HUES64 (cell line): Measurements from ENCODE around the gene TMED4. TPM values are rescaled to one million over a fixed set of nuclear protein-coding genes. Genes with fewer than 3 reads are reported as not detected.

Experiments
- H3K27ac ChIP-seq: 2 replicates; pipeline ENCODE4 v1.7.0; 2013; ENCODE audit warnings: low read depth, low read length, inconsistent platforms
- H3K27me3 ChIP-seq: 2 replicates; pipeline ENCODE4 v1.6.1; 2013; ENCODE audit warnings: mild to moderate bottlenecking, low read length; ENCODE audit not compliant: insufficient read depth
- H3K36me3 ChIP-seq: 2 replicates; pipeline ENCODE4 v1.6.1; 2013; ENCODE audit warnings: mild to moderate bottlenecking, low read length; ENCODE audit not compliant: insufficient read depth
- H3K4me1 ChIP-seq: 2 replicates; pipeline ENCODE4 v1.6.1; 2013; ENCODE audit warnings: mild to moderate bottlenecking, low read length, moderate library complexity; ENCODE audit not compliant: insufficient read depth
- H3K4me3 ChIP-seq: 2 replicates; pipeline ENCODE4 v1.5.1; 2013; ENCODE audit warnings: mild to moderate bottlenecking, low read length, moderate library complexity
- H3K9ac ChIP-seq: 2 replicates; pipeline ENCODE4 v1.6.1; 2013; ENCODE audit warnings: mild to moderate bottlenecking, low read depth, low read length
- H3K9me3 ChIP-seq: 2 replicates; pipeline ENCODE4 v1.6.1; 2013; ENCODE audit warnings: low read depth, low read length; ENCODE audit not compliant: insufficient read depth
- WGBS: fragments of 150-250, 120-280 bp; methylation state at CpG from one replicate; pipeline ENCODE4 v1.1.7; 2013; ENCODE audit warnings: missing lambda C conversion rate; 5-methylcytosine and 5-hydroxymethylcytosine counted together
- polyA plus RNA-seq, 2 experiments: library from polyadenylated mRNA; stranded (reverse); fragments of 50-300 nt; gene quantifications; one replicate each; pipeline ENCODE4 v1.2.3, GENCODE V29; 2013

Gene TMED4
- polyA plus RNA-seq (2013, experiment 1 of 2), result 39.6 TPM
- polyA plus RNA-seq (2013, experiment 2 of 2), result 45.5 TPM

- Histone ChIP-seq H3K9me3 (no peaks in the 10 kb centered on the region), H3K4me1 (peaks cover 6% of the 10 kb centered on the region; the same call in 1 of the 2 replicates), H3K27me3 (no peaks in the 10 kb centered on the region), H3K27ac (peak within 1 kb of the TSS; percentile 94), H3K36me3 (peaks cover 33% of the 10 kb centered on the region), H3K9ac (peak within 1 kb of the TSS; percentile 84), H3K4me3 (peak within 1 kb of the TSS; percentile 91)
- WGBS, result under 1% methylated on average over 71 of the region's 71 CpGs
These were observed at the start of gene TMED4 for GRCh38 chr7:44581879-44582603. TSS of gene TMED4 (minus strand) at chr7:44582231. CDS start at chr7:44582206, 25 bp downstream.

- WGBS, result 69% methylated on average over 5 of the region's 6 CpGs
- H3K4me3 ChIP-seq, result no peak overlapping the region
- H3K36me3 ChIP-seq, result peaks cover 19% of the 10 kb centered on the region
- H3K9ac ChIP-seq, result no peak overlapping the region
- H3K4me1 ChIP-seq, result peaks cover 26% of the 10 kb centered on the region
- H3K27me3 ChIP-seq, result no peaks in the 10 kb centered on the region
- peak overlapping the region; percentile 1; the same call in 1 of the 2 replicates for H3K27ac ChIP-seq
- H3K9me3 ChIP-seq, result no peaks in the 10 kb centered on the region
These were observed 49.6 kb upstream of the TMED4 start for GRCh38 chr7:44631458-44632115.

DNA sequence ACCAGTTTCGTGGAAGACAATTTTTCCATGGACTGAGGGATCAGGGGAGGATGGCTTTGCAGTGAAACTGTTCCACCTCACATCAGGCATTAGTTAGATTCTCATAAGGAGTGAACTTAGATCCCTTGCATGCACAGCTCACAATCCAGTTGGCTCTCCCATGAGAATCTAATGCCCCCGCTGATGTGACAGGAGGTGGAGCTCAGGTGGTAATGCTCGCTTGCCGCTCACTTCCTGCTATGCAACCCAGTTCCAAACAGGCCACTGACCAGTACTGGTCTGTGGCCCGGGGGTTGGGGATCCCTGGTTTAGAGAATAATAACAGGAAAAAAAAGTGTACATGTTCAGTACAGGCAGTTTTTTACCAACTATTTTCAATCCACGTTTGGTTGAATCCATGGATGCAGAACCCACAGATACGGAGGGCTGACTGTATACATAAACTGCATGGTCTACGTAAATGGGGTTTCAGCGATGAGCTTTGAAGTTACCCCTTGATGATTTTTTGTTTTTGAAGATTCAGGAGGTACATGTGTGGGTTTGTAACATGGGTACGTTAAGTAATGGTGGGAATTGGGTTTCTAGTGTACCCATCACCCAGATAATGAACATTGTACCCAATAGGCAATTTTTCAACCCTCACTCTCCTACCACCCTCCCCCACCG lies 48.9 kb upstream of the TMED4 start:
- Histone ChIP-seq H3K36me3 (peaks cover 26% of the 10 kb centered on the region), H3K4me1 (peaks cover 21% of the 10 kb centered on the region), H3K27me3 (no peaks in the 10 kb centered on the region), H3K4me3 (no peak overlapping the region), H3K27ac (peak overlapping the region; percentile 1; the same call in 1 of the 2 replicates), H3K9me3 (no peaks in the 10 kb centered on the region), H3K9ac (no peak overlapping the region)
- 89% methylated on average over 10 of the region's 11 CpGs for WGBS

GRCh38 chr7:44629829-44630522 lies 47.9 kb upstream of the TMED4 start:
- Histone ChIP-seq H3K27ac (no peak overlapping the region), H3K4me1 (peaks cover 19% of the 10 kb centered on the region), H3K36me3 (peaks cover 35% of the 10 kb centered on the region), H3K4me3 (no peak overlapping the region), H3K27me3 (no peaks in the 10 kb centered on the region), H3K9ac (no peak overlapping the region), H3K9me3 (no peaks in the 10 kb centered on the region)
- 89% methylated on average over 13 of the region's 13 CpGs for WGBS

DNA sequence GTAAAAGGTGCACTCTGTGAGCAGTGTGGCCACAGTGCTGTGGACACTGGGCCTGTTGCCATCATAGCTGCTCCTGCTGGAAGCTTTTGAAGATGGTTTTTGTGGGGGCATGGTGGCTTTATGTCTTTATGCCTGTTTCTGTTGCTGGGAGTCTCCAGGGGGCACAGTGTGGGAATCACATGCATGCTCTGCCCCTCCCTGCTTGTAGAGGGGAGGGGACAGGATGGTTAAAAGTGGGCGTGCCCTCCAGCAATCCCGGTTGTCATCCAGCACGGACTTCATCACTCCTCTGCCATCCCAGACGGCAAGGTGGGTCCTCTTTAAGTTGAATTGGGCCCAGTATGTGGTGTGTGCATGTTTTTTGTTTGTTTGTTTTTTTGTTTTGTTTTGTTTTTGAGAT lies 44.6 kb upstream of the TMED4 start:
- H3K9ac ChIP-seq, result no peak overlapping the region
- peaks cover 43% of the 10 kb centered on the region for H3K36me3 ChIP-seq
- WGBS, result 95% methylated on average over 4 of the region's 4 CpGs
- no peak overlapping the region for H3K4me3 ChIP-seq
- H3K27ac ChIP-seq, result no peak overlapping the region
- H3K4me1 ChIP-seq, result peaks cover 22% of the 10 kb centered on the region
- H3K27me3 ChIP-seq, result no peaks in the 10 kb centered on the region
- H3K9me3 ChIP-seq, result no peaks in the 10 kb centered on the region

DNA sequence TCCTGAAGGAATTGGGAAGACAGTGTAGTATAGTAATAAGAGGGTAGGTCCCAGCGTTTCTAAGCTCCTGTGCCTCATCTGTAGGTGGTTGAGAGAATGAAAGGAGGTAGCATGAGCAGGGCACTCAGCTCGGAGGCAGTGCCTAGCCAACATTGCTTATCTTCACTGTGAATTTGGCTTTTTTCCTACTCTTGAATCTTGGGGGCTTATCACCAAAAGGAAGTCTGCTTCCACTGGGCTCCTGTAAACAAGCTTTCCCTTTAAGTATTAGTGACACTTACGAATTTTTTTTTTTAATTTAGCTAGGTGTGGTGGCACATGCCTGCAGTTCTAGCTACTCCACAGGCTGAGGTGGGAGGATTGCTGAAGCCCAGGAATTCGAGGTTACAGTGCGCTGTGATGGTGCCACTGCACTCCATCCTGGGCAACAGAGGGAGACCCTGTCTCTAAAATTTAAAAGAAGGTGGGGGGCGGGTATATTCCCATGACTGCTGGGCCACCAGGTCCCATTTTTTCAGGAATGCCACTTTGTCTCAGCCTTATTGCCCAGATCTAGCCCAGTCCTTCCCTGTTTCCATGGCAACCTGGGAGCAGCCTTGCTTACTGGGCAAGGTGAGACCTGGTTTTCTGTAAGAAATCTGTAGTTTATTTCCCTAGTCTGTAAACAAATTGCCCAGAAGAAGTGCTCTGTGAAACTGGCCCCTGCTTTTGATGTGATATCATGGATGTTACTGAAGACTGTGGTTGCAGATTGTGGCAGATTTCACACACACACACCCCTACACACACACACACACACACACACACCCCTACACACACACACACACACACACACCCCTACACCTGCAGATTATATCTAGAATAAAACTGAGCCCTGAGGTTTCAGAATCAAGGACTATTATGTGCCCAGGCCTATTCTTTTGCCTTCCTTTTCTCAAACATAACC lies 43.8 kb upstream of the TMED4 start:
- peaks cover 14% of the 10 kb centered on the region for H3K4me1 ChIP-seq

DNA sequence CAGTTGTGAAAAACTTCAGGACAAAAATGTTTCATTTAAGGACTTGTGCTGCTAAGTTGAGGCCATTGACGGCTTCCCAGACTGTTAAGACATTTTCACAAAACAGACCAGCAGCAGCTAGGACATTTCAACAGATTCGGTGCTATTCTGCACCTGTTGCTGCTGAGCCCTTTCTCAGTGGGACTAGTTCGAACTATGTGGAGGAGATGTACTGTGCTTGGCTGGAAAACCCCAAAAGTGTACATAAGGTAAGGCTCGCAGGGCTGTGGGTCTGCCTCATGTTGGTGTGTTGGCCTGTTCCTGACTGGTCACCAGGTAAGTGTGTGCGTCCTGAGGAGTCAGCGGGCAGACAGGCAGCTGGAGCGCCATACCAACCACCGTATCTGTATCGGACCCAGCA lies 42.3 kb upstream of the TMED4 start:
- Histone ChIP-seq H3K27me3 (no peaks in the 10 kb centered on the region), H3K27ac (no peak overlapping the region), H3K4me3 (no peak overlapping the region), H3K36me3 (peaks cover 35% of the 10 kb centered on the region), H3K9me3 (no peaks in the 10 kb centered on the region), H3K9ac (no peak overlapping the region), H3K4me1 (peaks cover 8% of the 10 kb centered on the region; the same call in 1 of the 2 replicates)
- 97% methylated on average over 9 of the region's 9 CpGs for WGBS

More for the DNA sequence above, 43.8 kb upstream of the TMED4 start:
- H3K27ac ChIP-seq, result no peak overlapping the region
- 91% methylated on average over 6 of the region's 6 CpGs for WGBS
- H3K27me3 ChIP-seq, result no peaks in the 10 kb centered on the region
- H3K4me3 ChIP-seq, result no peak overlapping the region
- H3K9me3 ChIP-seq, result no peaks in the 10 kb centered on the region
- H3K9ac ChIP-seq, result no peak overlapping the region
- peaks cover 43% of the 10 kb centered on the region for H3K36me3 ChIP-seq

DNA sequence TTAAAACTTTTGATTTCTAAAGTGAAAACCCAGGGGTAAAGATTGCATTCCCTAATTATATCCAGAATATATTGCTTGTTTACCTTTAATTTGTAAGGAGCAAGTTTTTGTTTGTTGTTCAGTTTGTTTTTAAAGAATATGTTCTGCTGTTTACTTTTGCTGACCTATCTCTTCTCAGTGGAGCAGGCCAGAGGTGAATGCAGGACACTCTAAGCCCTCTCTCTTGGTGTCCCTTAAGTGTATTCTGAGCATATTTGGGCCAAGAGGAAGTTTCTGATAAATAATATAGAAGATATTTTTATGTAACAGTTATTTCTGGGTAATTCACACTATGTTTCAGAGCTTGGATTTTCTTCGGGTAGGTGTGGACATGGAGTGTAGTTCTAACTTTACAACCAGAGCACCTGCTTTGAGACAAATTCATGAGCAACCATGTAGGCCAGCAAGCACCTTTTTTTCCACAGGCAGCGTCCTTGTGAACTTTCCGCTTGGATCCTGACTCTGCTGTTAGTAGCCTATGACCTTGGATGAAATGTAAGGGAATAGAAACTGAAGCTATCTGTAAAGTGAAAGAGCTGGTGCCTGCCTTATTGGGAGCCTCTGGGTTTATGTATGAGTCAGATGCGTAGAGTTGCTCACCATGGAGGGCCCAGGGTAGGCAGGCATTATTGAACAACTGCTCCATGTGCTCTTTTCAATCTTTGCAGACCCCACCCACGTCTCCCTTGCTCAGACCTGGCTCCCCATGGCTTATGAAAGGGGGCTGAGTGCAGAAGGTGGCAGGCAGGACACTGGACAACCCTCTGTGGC lies 40.5 kb upstream of the TMED4 start:
- Histone ChIP-seq H3K9me3 (no peaks in the 10 kb centered on the region), H3K27me3 (no peaks in the 10 kb centered on the region), H3K4me1 (peaks cover 8% of the 10 kb centered on the region; the same call in 1 of the 2 replicates), H3K36me3 (peaks cover 26% of the 10 kb centered on the region), H3K4me3 (no peak overlapping the region), H3K27ac (no peak overlapping the region), H3K9ac (no peak overlapping the region)
- WGBS, result 94% methylated on average over 5 of the region's 5 CpGs

DNA sequence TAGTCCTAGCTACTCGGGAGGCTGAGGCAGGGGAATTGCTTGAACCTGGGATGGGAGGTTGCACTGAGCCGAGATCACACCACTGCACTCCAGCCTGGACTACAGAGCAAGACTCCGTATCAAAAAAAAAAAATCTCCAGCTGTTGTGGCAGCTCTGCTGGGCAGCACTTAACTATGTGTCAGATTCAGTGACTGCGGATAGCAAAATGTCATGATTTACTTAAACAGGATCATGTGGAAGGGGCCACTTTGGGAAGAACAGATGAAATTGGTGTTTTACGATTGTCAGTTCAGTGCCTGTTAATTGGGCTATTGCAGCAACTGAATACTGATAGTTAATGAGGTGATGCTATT lies 39.7 kb upstream of the TMED4 start:
- Histone ChIP-seq H3K27ac (no peak overlapping the region), H3K9me3 (no peaks in the 10 kb centered on the region), H3K27me3 (no peaks in the 10 kb centered on the region), H3K4me1 (peaks cover 8% of the 10 kb centered on the region; the same call in 1 of the 2 replicates), H3K36me3 (peaks cover 25% of the 10 kb centered on the region), H3K4me3 (no peak overlapping the region), H3K9ac (no peak overlapping the region)
- 99% methylated on average over 5 of the region's 5 CpGs for WGBS
